ENCODE measurements around the gene SEL1L. TPM values are rescaled to one million over a fixed set of nuclear protein-coding genes. Genes with fewer than 3 reads are reported as not detected.

SEL1L gene
- polyA plus RNA-seq, 3 donors: 14.4 to 48.4 (median 42.5) TPM

DNA sequence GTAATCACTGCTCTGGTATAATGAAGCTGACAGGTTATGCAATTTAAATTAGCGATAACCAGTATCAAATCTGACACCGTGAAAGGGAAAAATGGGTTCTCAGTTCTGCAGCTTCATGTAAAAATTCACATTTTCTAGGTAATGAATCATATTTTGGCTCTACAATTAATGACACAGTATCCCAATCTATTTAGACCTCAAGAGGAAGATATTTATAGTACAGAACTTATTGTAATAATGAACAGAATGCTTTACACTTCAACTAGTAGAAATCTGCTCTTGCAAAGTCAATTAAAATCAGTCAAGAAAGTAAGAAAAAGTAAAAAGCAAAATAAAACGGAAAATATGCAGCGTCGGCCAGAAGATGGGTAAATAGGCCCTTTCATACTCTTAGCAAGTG lies 24.3 kb downstream of the SEL1L start:
- Mint-ChIP-seq H3K9me3 (peaks cover 0 to 7% (median 0%) of the 10 kb centered on the region in 7 donors), H3K27me3 (ENCODE audit: low read depth in 3 of 3) (no peaks in the 10 kb centered on the region), H3K4me3 (no peak overlapping the region), H3K27ac (peak overlapping the region in 1 of 7 donors; percentile 12), H3K4me1 (peaks cover 34% of the 10 kb centered on the region), H3K36me3 (peaks cover 49 to 61% of the 10 kb centered on the region in 2 donors)
- no peak overlapping the region for H2AFZ ChIP-seq (ENCODE audit: insufficient read depth, low read depth, low read length, poor library complexity, severe bottlenecking)
- H3K27ac ChIP-seq (ENCODE audit: low read depth in 1 of 2, low read length in 2 of 2): no peak overlapping the region
- no CpG with 5 or more reads among the region's 5 CpGs for WGBS (ENCODE audit: insufficient coverage)
- DNase-seq: no peak
- no peak overlapping the region for H3K9ac ChIP-seq (ENCODE audit: insufficient read depth, low read length, poor library complexity, severe bottlenecking)
- H3K4me3 ChIP-seq (replicated peaks in 1 of 3; ENCODE audit: low read depth in 2 of 3, low read length in 3 of 3): no peak overlapping the region
- H3K9me3 ChIP-seq (replicated peaks in 1 of 2; ENCODE audit: control insufficient read depth in 1 of 2, insufficient read depth in 1 of 2, low read length in 2 of 2): peaks cover 0 to 5% of the 10 kb centered on the region in 2 donors
- H4K20me1 ChIP-seq (ENCODE audit: insufficient read depth, low read length): peaks cover 51% of the 10 kb centered on the region
- TF ChIP-seq, protein P1, sequence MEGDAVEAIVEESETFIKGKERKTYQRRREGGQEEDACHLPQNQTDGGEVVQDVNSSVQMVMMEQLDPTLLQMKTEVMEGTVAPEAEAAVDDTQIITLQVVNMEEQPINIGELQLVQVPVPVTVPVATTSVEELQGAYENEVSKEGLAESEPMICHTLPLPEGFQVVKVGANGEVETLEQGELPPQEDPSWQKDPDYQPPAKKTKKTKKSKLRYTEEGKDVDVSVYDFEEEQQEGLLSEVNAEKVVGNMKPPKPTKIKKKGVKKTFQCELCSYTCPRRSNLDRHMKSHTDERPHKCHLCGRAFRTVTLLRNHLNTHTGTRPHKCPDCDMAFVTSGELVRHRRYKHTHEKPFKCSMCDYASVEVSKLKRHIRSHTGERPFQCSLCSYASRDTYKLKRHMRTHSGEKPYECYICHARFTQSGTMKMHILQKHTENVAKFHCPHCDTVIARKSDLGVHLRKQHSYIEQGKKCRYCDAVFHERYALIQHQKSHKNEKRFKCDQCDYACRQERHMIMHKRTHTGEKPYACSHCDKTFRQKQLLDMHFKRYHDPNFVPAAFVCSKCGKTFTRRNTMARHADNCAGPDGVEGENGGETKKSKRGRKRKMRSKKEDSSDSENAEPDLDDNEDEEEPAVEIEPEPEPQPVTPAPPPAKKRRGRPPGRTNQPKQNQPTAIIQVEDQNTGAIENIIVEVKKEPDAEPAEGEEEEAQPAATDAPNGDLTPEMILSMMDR (IDR thresholded peaks at IDR 0.05): no peak
- H3K36me3 ChIP-seq (replicated peaks in 1 of 2; ENCODE audit: control insufficient read depth in 1 of 2, insufficient read depth in 2 of 2, low read length in 2 of 2): peaks cover 44 to 71% of the 10 kb centered on the region in 2 donors
- no peak overlapping the region for H3K4me2 ChIP-seq (replicated peaks; ENCODE audit: extremely low read depth, low read length, poor library complexity, severe bottlenecking)
- no peaks in the 10 kb centered on the region for H3K27me3 ChIP-seq (ENCODE audit: control insufficient read depth in 2 of 2, insufficient read depth in 2 of 2, low read length in 2 of 2)
- peaks cover 36% of the 10 kb centered on the region for H3K79me2 ChIP-seq (ENCODE audit: insufficient read depth, low read length)
- intact Hi-C loops (cut with micrococcal nuclease): no loop called here
- H3K4me1 ChIP-seq (ENCODE audit: control insufficient read depth in 1 of 2, insufficient read depth in 2 of 2, low read length in 2 of 2): peaks cover 20 to 24% of the 10 kb centered on the region in 2 donors

DNA sequence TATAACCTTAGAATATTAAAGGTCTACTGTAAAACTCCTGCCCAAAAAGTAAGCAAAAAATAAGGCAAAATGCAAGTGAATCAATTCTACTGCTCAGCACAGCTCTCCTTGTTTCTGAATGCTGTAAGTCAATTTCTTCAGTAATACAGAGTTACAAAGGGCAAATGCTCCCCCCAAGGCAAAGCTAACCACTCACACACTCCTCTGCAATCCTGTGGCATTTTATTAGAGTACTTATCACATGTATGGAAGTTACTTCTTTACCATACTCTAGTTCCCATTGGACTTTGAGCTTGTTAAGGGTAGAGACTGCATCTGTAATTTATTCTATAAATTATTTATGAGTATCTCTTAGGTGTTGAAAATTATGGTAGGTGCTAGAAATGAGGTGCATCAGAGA lies 27.2 kb downstream of the SEL1L start:
- peaks cover 62 to 76% of the 10 kb centered on the region in 2 donors for H3K36me3 Mint-ChIP-seq
- H3K4me3 Mint-ChIP-seq: no peak overlapping the region
- no peaks in the 10 kb centered on the region for H3K27me3 ChIP-seq (ENCODE audit: control insufficient read depth in 2 of 2, insufficient read depth in 2 of 2, low read length in 2 of 2)
- H3K79me2 ChIP-seq (ENCODE audit: insufficient read depth, low read length): peaks cover 36% of the 10 kb centered on the region
- H3K9me3 Mint-ChIP-seq: peaks cover 0 to 2% (median 0%) of the 10 kb centered on the region in 7 donors
- no peak overlapping the region for H3K9ac ChIP-seq (ENCODE audit: insufficient read depth, low read length, poor library complexity, severe bottlenecking)
- no peak overlapping the region for H3K27ac ChIP-seq (ENCODE audit: low read depth in 1 of 2, low read length in 2 of 2)
- H3K4me1 Mint-ChIP-seq: peaks cover 20% of the 10 kb centered on the region
- peaks cover 51% of the 10 kb centered on the region for H4K20me1 ChIP-seq (ENCODE audit: insufficient read depth, low read length)
- no peak for DNase-seq
- no peak overlapping the region for H3K4me2 ChIP-seq (replicated peaks; ENCODE audit: extremely low read depth, low read length, poor library complexity, severe bottlenecking)
- TF ChIP-seq, protein P1 (IDR thresholded peaks at IDR 0.05): no peak
- H3K9me3 ChIP-seq (replicated peaks in 1 of 2; ENCODE audit: control insufficient read depth in 1 of 2, insufficient read depth in 1 of 2, low read length in 2 of 2): no peaks in the 10 kb centered on the region
- H3K4me1 ChIP-seq (ENCODE audit: control insufficient read depth in 1 of 2, insufficient read depth in 2 of 2, low read length in 2 of 2): peaks cover 6 to 11% of the 10 kb centered on the region in 2 donors
- intact Hi-C loops (cut with micrococcal nuclease): no loop called here
- H3K27ac Mint-ChIP-seq: peak overlapping the region in 1 of 7 donors; percentile 18
- H2AFZ ChIP-seq (ENCODE audit: insufficient read depth, low read depth, low read length, poor library complexity, severe bottlenecking): no peak overlapping the region
- no peaks in the 10 kb centered on the region for H3K27me3 Mint-ChIP-seq (ENCODE audit: low read depth in 3 of 3)
- peaks cover 66 to 84% of the 10 kb centered on the region in 2 donors for H3K36me3 ChIP-seq (replicated peaks in 1 of 2; ENCODE audit: control insufficient read depth in 1 of 2, insufficient read depth in 2 of 2, low read length in 2 of 2)
- no peak overlapping the region for H3K4me3 ChIP-seq (replicated peaks in 1 of 3; ENCODE audit: low read depth in 2 of 3, low read length in 3 of 3)

All from CD14-positive monocyte (primary cell).